Measurements from ENCODE around the gene SCAMP1. TPM values are rescaled to one million over a fixed set of nuclear protein-coding genes. Genes with fewer than 3 reads are reported as not detected.

The SCAMP1 gene
- total RNA-seq, 1 experiment from 2014 or later: 36.0 TPM

- Histone ChIP-seq H3K56ac (ENCODE audit: insufficient read length, low read depth, low read length) (no peak overlapping the region), H3K27me3 (ENCODE audit: insufficient read depth, low read length) (no peaks in the 10 kb centered on the region), H3K23me2 (ENCODE audit: insufficient read length, low read depth, low read length, poor library complexity, severe bottlenecking) (no peaks in the 10 kb centered on the region), H3K79me2 (ENCODE audit: insufficient read depth, low read length) (no peaks in the 10 kb centered on the region; the same call in 1 of the 2 replicates), H2AFZ (ENCODE audit: low read length) (no peak overlapping the region), H4K5ac (ENCODE audit: insufficient read length, low read depth, low read length) (no peak overlapping the region), H2BK5ac (ENCODE audit: insufficient read length, low read length) (no peak overlapping the region), H3K4me1 (ENCODE audit: insufficient read depth, low read length) (peaks cover 15% of the 10 kb centered on the region), H3K4ac (ENCODE audit: low read depth, low read length) (no peak overlapping the region), H2BK20ac (ENCODE audit: low read depth, low read length, poor library complexity, severe bottlenecking) (no peak overlapping the region), H4K91ac (ENCODE audit: insufficient read length, low read depth, low read length) (no peak overlapping the region), H3K9me3 (ENCODE audit: control insufficient read depth, low read depth, low read length) (no peaks in the 10 kb centered on the region), H3K18ac (ENCODE audit: insufficient read length, low read depth, low read length) (no peak overlapping the region), H2BK120ac (ENCODE audit: low read depth, low read length, poor library complexity, severe bottlenecking) (no peak overlapping the region), H2AK5ac (ENCODE audit: insufficient read length, low read length) (no peak overlapping the region), H2BK15ac (ENCODE audit: low read depth, low read length) (no peak overlapping the region), H4K8ac (replicated peaks; ENCODE audit: insufficient read length, low read depth, low read length) (no peak overlapping the region), H3K4me2 (ENCODE audit: insufficient read depth, insufficient read length, low read length) (no peak overlapping the region), H3K23ac (ENCODE audit: insufficient read length, low read depth, low read length) (no peak overlapping the region), H3K27ac (ENCODE audit: insufficient read length, low read depth, low read length) (no peak overlapping the region), H2BK12ac (ENCODE audit: insufficient read length, low read depth, low read length) (no peak overlapping the region), H3K79me1 (ENCODE audit: insufficient read depth, low read depth, low read length, poor library complexity, severe bottlenecking) (no peaks in the 10 kb centered on the region), H3T11ph (ENCODE audit: low read length) (no peak overlapping the region), H4K20me1 (ENCODE audit: control insufficient read depth, insufficient read depth, insufficient read length) (no peaks in the 10 kb centered on the region), H3K14ac (ENCODE audit: insufficient read depth, low read length) (no peak overlapping the region), H3K9ac (ENCODE audit: extremely low read depth, insufficient read length, low read length) (no peak overlapping the region)
- H3K36me3 Mint-ChIP-seq (ENCODE audit: insufficient read depth in 1 of 3, low read depth in 3 of 3): peaks cover 0 to 2% (median 0%) of the 10 kb centered on the region in 3 experiments; a peak in 3 of 7 replicates
- H3K27ac Mint-ChIP-seq: no peak overlapping the region
- no peaks in the 10 kb centered on the region for H3K9me3 Mint-ChIP-seq
- no CpG with 5 or more reads among the region's 9 CpGs for WGBS (ENCODE audit: extremely low coverage, insufficient read length, low lambda C conversion rate)
- no peaks in the 10 kb centered on the region for H3K27me3 Mint-ChIP-seq (ENCODE audit: low read depth)
- H3K4me3 Mint-ChIP-seq: no peak overlapping the region
- peaks cover 47 to 56% of the 10 kb centered on the region in 2 experiments for H3K4me1 Mint-ChIP-seq
- no peak for TF ChIP-seq CTCF (conservative IDR thresholded peaks at IDR 0.05)
- DNase-seq: no peak
Observed at GRCh38 chr5:78501411-78502352, 141.3 kb downstream of the SCAMP1 start.
